GM12873 (cell line): ENCODE data around the gene KIRREL3.

Experiments
- CTCF ChIP-seq: IDR thresholded peaks from 2 replicates; pipeline ENCODE4 v1.5.1; 2012; ENCODE audit warnings: low read depth, mild to moderate bottlenecking, moderate library complexity, low read length, control low read depth; ENCODE audit not compliant: insufficient read depth; ENCODE audit errors: missing control alignments

KIRREL3 gene

GRCh38 chr11:126480410-126481302 is 519.9 kb downstream of the KIRREL3 start:
- peak; percentile 90 for TF ChIP-seq CTCF

- TF ChIP-seq CTCF = no peak
Observed at GRCh38 chr11:126480015-126480409, 520.6 kb downstream of the KIRREL3 start.

GRCh38 chr11:126479178-126479930 is 521.2 kb downstream of the KIRREL3 start:
- TF ChIP-seq CTCF = no peak

GRCh38 chr11:126478466-126478865 is 522.1 kb downstream of the KIRREL3 start:
- TF ChIP-seq CTCF = no peak

GRCh38 chr11:126477535-126478305 is 522.9 kb downstream of the KIRREL3 start:
- TF ChIP-seq CTCF = no peak

- no peak for TF ChIP-seq CTCF
Observed at GRCh38 chr11:126476977-126477376, 523.6 kb downstream of the KIRREL3 start.
